Measurements from ENCODE around the gene PPP1R3D.
A peak's percentile ranks its signal among the peaks of the same experiment; 100 is the strongest.
"Not testable (repeated sequence)": the region's sequence is repeated elsewhere in the genome, so short reads cannot be mapped to it uniquely, and the experiment has no call there.

Gene PPP1R3D

GRCh38 chr20:59940129-59940955 lies at the start of gene PPP1R3D, which contains the start of gene FAM217B:
PPP1R3D (minus strand) TSS chr20:59940305; CDS start chr20:59939931, 374 bp downstream.
FAM217B (plus strand) TSS chr20:59940389; CDS start chr20:59943944, 3,555 bp downstream.
- peak; percentile 89 for DNase-seq

- DNase-seq = no peak
Measured at GRCh38 chr20:59988141-59988540, 48.0 kb upstream of the PPP1R3D start.

- DNase-seq = no peak
Measured at GRCh38 chr20:59987135-59987534, 47.0 kb upstream of the PPP1R3D start.

GRCh38 chr20:59985864-59986263 lies 45.8 kb upstream of the PPP1R3D start:
- no peak for DNase-seq

- no peak for DNase-seq
Measured at GRCh38 chr20:59985164-59985563, 45.1 kb upstream of the PPP1R3D start.

GRCh38 chr20:59984541-59984940 lies 44.4 kb upstream of the PPP1R3D start:
- no peak for DNase-seq

- no peak for DNase-seq
Measured at GRCh38 chr20:59983076-59983475, 43.0 kb upstream of the PPP1R3D start.

- no peak for DNase-seq
Measured at GRCh38 chr20:59977086-59977485, 37.0 kb upstream of the PPP1R3D start.

- no peak for DNase-seq
Measured at GRCh38 chr20:59976156-59976782, 36.2 kb upstream of the PPP1R3D start.

- DNase-seq = no peak
Measured at GRCh38 chr20:59972037-59972801, 32.1 kb upstream of the PPP1R3D start.

GRCh38 chr20:59971428-59971827 lies 31.3 kb upstream of the PPP1R3D start:
- no peak for DNase-seq

GRCh38 chr20:59966428-59966827 lies 26.3 kb upstream of the PPP1R3D start:
- DNase-seq = no peak

- no peak for DNase-seq
Measured at GRCh38 chr20:59962155-59962554, 22.1 kb upstream of the PPP1R3D start.

GRCh38 chr20:59961423-59961822 lies 21.3 kb upstream of the PPP1R3D start:
- DNase-seq = no peak

GRCh38 chr20:59958626-59959025 lies 18.5 kb upstream of the PPP1R3D start:
- no peak for DNase-seq

GRCh38 chr20:59958123-59958522 lies 18.0 kb upstream of the PPP1R3D start, which contains the start of gene CDH26:
CDH26 (plus strand) TSS chr20:59958423; CDS start chr20:59958727, 304 bp downstream.
- no peak for DNase-seq

GRCh38 chr20:59957568-59957967 lies 17.5 kb upstream of the PPP1R3D start:
- not testable (repeated sequence) for DNase-seq

- no peak for DNase-seq
Measured at GRCh38 chr20:59955131-59955796, 15.2 kb upstream of the PPP1R3D start.

- DNase-seq = no peak
Measured at GRCh38 chr20:59954718-59955117, 14.6 kb upstream of the PPP1R3D start.

GRCh38 chr20:59949911-59950310 lies 9.8 kb upstream of the PPP1R3D start:
- no peak for DNase-seq

- no peak for DNase-seq
Measured at GRCh38 chr20:59948828-59949720, 9.0 kb upstream of the PPP1R3D start.

GRCh38 chr20:59948212-59948611 lies 8.1 kb upstream of the PPP1R3D start:
- no peak for DNase-seq
